ENCODE results near the gene TNN.

DNA sequence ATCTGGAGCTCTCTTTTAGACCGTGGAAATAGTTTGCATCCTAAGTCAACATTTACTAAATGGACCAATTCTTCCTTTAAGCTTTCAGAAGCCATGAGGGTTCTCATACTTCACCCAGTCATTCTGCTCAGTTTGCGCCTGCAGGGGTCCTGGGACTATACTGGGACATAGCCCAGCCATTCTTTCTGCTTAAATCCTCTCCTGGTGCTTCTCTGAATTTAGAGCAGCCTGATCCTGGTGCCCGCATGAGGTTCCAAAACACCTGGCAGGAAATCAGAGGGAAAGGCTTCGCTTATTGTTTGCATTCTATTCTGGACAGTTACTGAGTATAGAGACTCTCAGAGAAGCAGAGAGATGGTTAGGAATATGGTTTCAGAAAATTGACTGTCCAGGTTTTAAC lies 27.0 kb downstream of the TNN start:
- TF ChIP-seq POLR2A (IDR thresholded peaks at IDR 0.05; ENCODE audit: low read depth, low read length) (no peak), TAF1 (IDR thresholded peaks at IDR 0.05; ENCODE audit: borderline replicate concordance, low read depth, low read length) (no peak), CBX3 (IDR thresholded peaks at IDR 0.05; ENCODE audit: borderline replicate concordance, low read depth) (no peak)
- TF ChIP-seq, protein P1, sequence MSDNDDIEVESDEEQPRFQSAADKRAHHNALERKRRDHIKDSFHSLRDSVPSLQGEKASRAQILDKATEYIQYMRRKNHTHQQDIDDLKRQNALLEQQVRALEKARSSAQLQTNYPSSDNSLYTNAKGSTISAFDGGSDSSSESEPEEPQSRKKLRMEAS (IDR thresholded peaks at IDR 0.05; ENCODE audit: low read depth, low read length), result no peak
- TF ChIP-seq, protein P2, sequence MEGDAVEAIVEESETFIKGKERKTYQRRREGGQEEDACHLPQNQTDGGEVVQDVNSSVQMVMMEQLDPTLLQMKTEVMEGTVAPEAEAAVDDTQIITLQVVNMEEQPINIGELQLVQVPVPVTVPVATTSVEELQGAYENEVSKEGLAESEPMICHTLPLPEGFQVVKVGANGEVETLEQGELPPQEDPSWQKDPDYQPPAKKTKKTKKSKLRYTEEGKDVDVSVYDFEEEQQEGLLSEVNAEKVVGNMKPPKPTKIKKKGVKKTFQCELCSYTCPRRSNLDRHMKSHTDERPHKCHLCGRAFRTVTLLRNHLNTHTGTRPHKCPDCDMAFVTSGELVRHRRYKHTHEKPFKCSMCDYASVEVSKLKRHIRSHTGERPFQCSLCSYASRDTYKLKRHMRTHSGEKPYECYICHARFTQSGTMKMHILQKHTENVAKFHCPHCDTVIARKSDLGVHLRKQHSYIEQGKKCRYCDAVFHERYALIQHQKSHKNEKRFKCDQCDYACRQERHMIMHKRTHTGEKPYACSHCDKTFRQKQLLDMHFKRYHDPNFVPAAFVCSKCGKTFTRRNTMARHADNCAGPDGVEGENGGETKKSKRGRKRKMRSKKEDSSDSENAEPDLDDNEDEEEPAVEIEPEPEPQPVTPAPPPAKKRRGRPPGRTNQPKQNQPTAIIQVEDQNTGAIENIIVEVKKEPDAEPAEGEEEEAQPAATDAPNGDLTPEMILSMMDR (IDR thresholded peaks at IDR 0.05 in 2 of 3, conservative IDR thresholded peaks at IDR 0.05 in 1 of 3; ENCODE audit: control insufficient read depth in 2 of 3, extremely low read depth in 1 of 3, insufficient read depth in 1 of 3, low read depth in 3 of 3, low read length in 3 of 3), result no peak

Data from GM12878 (cell line).